Ishikawa (cell line): ENCODE measurements around the gene FAM131C.
A peak's percentile ranks its signal among the peaks of the same experiment; 100 is the strongest.

Experiments
- CEBPB ChIP-seq: IDR thresholded peaks from 2 replicates; pipeline ENCODE4 v1.6.1; 2012
- CREB1 ChIP-seq: IDR thresholded peaks from 2 replicates; pipeline ENCODE4 v1.6.1; 2012; ENCODE audit warnings: low read depth
- EGR1 ChIP-seq: IDR thresholded peaks from 2 replicates; pipeline ENCODE4 v1.6.1; 2012
- EP300 ChIP-seq: IDR thresholded peaks from 2 replicates; pipeline ENCODE4 v1.6.1; 2012; ENCODE audit warnings: borderline replicate concordance
- FOXM1 ChIP-seq: IDR thresholded peaks from 2 replicates; pipeline ENCODE4 v1.6.1; 2012; ENCODE audit warnings: low read depth, borderline replicate concordance
- MAX ChIP-seq: IDR thresholded peaks from 2 replicates; pipeline ENCODE4 v1.6.1; 2012
- NFIC ChIP-seq: IDR thresholded peaks from 2 replicates; pipeline ENCODE4 v1.6.1; 2012
- RAD21 ChIP-seq: IDR thresholded peaks from 2 replicates; pipeline ENCODE4 v1.6.1; 2012; ENCODE audit warnings: low read depth
- REST ChIP-seq: IDR thresholded peaks from 2 replicates; pipeline ENCODE4 v1.6.1; 2012; ENCODE audit warnings: low read depth, mild to moderate bottlenecking
- TAF1 ChIP-seq: IDR thresholded peaks from 2 replicates; pipeline ENCODE4 v1.6.1; 2012; ENCODE audit warnings: low read depth, mild to moderate bottlenecking
- TCF12 ChIP-seq: IDR thresholded peaks from 2 replicates; pipeline ENCODE4 v1.6.1; 2012; ENCODE audit warnings: low read depth
- TEAD4 ChIP-seq: IDR thresholded peaks from 2 replicates; pipeline ENCODE4 v1.6.1; 2012
- USF1 ChIP-seq: IDR thresholded peaks from 2 replicates; pipeline ENCODE4 v1.6.1; 2012
- YY1 ChIP-seq: IDR thresholded peaks from 2 replicates; pipeline ENCODE4 v1.6.1; 2012; ENCODE audit warnings: low read depth
- ZBTB7A ChIP-seq: IDR thresholded peaks from 2 replicates; pipeline ENCODE4 v1.6.1; 2012; ENCODE audit warnings: low read depth

The FAM131C gene

GRCh38 chr1:16116625-16117024, 43.2 kb upstream of the FAM131C start:
- no peak for TF ChIP-seq NFIC

GRCh38 chr1:16116002-16116401, 42.6 kb upstream of the FAM131C start:
- no peak for TF ChIP-seq CEBPB
- TF ChIP-seq FOXM1: no peak
- TF ChIP-seq USF1: no peak
- no peak for TF ChIP-seq MAX
- TF ChIP-seq CREB1: 0 out of 2 replicates have a peak, but pooled peaks have one; percentile 22
- TF ChIP-seq REST: no peak
- peak; percentile 97; the same call in 1 of the 2 replicates for TF ChIP-seq ZBTB7A
- no peak for TF ChIP-seq TEAD4
- peak; percentile 6; the same call in 1 of the 2 replicates for TF ChIP-seq RAD21
- peak; percentile 61; the same call in 1 of the 2 replicates for TF ChIP-seq EP300
- no peak; the same call in 1 of the 2 replicates for TF ChIP-seq NFIC
- peak; percentile 77 for TF ChIP-seq TCF12
- no peak for TF ChIP-seq EGR1
- TF ChIP-seq TAF1: no peak
- TF ChIP-seq YY1: no peak

GRCh38 chr1:16115468-16115983, 42.1 kb upstream of the FAM131C start:
- no peak for TF ChIP-seq RAD21
- no peak for TF ChIP-seq ZBTB7A

GRCh38 chr1:16114527-16115467, 41.3 kb upstream of the FAM131C start:
- TF ChIP-seq RAD21 (no peak), YY1 (no peak)

GRCh38 chr1:16112596-16113555, 39.4 kb upstream of the FAM131C start:
- no peak for TF ChIP-seq USF1
- TF ChIP-seq ZBTB7A: no peak; the same call in 1 of the 2 replicates
- TF ChIP-seq TCF12: no peak
- TF ChIP-seq FOXM1: no peak
- no peak for TF ChIP-seq RAD21

- TF ChIP-seq TCF12 (no peak), FOXM1 (no peak)
Observed at GRCh38 chr1:16111771-16112595, 38.5 kb upstream of the FAM131C start.

- no peak for TF ChIP-seq TCF12
- TF ChIP-seq RAD21: no peak
Observed at GRCh38 chr1:16110884-16111283, 37.4 kb upstream of the FAM131C start.

- TF ChIP-seq CREB1: no peak
- TF ChIP-seq FOXM1: no peak
- TF ChIP-seq EGR1: no peak
- no peak for TF ChIP-seq EP300
- no peak for TF ChIP-seq RAD21
- TF ChIP-seq TAF1: no peak
- no peak for TF ChIP-seq ZBTB7A
- TF ChIP-seq YY1: no peak
- TF ChIP-seq MAX: no peak
- TF ChIP-seq CEBPB: no peak
- TF ChIP-seq TEAD4: no peak
- no peak for TF ChIP-seq USF1
- no peak for TF ChIP-seq TCF12
- TF ChIP-seq REST: no peak
- no peak for TF ChIP-seq NFIC
Observed at GRCh38 chr1:16110456-16110855, 37.0 kb upstream of the FAM131C start.
